Astrocyte (in vitro differentiated cells and primary cell): ENCODE measurements around the gene CA6. TPM values are rescaled to one million over a fixed set of nuclear protein-coding genes. Genes with fewer than 3 reads are reported as not detected.
"Not testable (repeated sequence)": the region's sequence is repeated elsewhere in the genome, so short reads cannot be mapped to it uniquely, and the experiment has no call there.

Experiments used
- DNase-seq: peaks from one replicate; pipeline ENCODE4 v3.0.0-alpha.2; 2010; ENCODE audit warnings: low read depth
- FAIRE-seq: peaks from 2 replicates; lab custom pipeline; 2011; peaks lifted over from hg19 to GRCh38; lab: Jason Lieb, UNC
- H2AFZ ChIP-seq: 2 replicates; pipeline ENCODE4 v1.6.0; 2012; ENCODE audit warnings: low read depth, low read length, inconsistent platforms
- H3K27ac ChIP-seq: 2 replicates; pipeline ENCODE4 v1.5.1; 2011; ENCODE audit warnings: low read depth, low read length, inconsistent platforms
- H3K27me3 ChIP-seq: 2 replicates; pipeline ENCODE4 v1.6.0; 2011; ENCODE audit warnings: low read length, inconsistent platforms; ENCODE audit not compliant: insufficient read depth
- H3K36me3 ChIP-seq: 2 replicates; pipeline ENCODE4 v1.5.1; 2011; ENCODE audit warnings: low read length, inconsistent platforms; ENCODE audit not compliant: insufficient read depth
- H3K4me1 ChIP-seq: 2 replicates; pipeline ENCODE4 v1.5.1; 2011; ENCODE audit warnings: low read length, inconsistent platforms; ENCODE audit not compliant: insufficient read depth
- H3K4me2 ChIP-seq: 2 replicates; pipeline ENCODE4 v1.6.0; 2012; ENCODE audit warnings: low read length, inconsistent platforms
- H3K4me3 ChIP-seq: 2 replicates; pipeline ENCODE4 v1.5.1; 2011; ENCODE audit warnings: low read depth, mild to moderate bottlenecking, low read length, inconsistent platforms; ENCODE audit not compliant: insufficient read depth
- H3K79me2 ChIP-seq: 2 replicates; pipeline ENCODE4 v1.6.0; 2012; ENCODE audit warnings: mild to moderate bottlenecking, low read length, inconsistent platforms; ENCODE audit not compliant: insufficient read depth
- H3K9ac ChIP-seq: 2 replicates; pipeline ENCODE4 v1.6.0; 2012; ENCODE audit warnings: mild to moderate bottlenecking, low read length, inconsistent platforms
- H3K9me3 ChIP-seq: 2 replicates; pipeline ENCODE4 v1.5.1; 2012; ENCODE audit warnings: low read depth, mild to moderate bottlenecking, low read length, inconsistent platforms; ENCODE audit not compliant: insufficient read depth
- H4K20me1 ChIP-seq: 2 replicates; pipeline ENCODE4 v1.6.0; 2012; ENCODE audit warnings: low read length, inconsistent platforms; ENCODE audit not compliant: insufficient read depth
- H3K27ac Mint-ChIP-seq: one replicate; pipeline ENCODE4 v1.8.0; 2021; ENCODE audit warnings: mild to moderate bottlenecking, mixed read lengths; ENCODE audit not compliant: unreplicated experiment
- H3K27me3 Mint-ChIP-seq: one replicate; pipeline ENCODE4 v1.8.0; 2021; ENCODE audit warnings: low read depth, mixed read lengths; ENCODE audit not compliant: unreplicated experiment
- H3K36me3 Mint-ChIP-seq: one replicate; pipeline ENCODE4 v1.8.0; 2021; ENCODE audit warnings: low read depth, mixed read lengths; ENCODE audit not compliant: unreplicated experiment
- H3K4me1 Mint-ChIP-seq: one replicate; pipeline ENCODE4 v1.8.0; 2021; ENCODE audit warnings: low read depth, mixed read lengths; ENCODE audit not compliant: unreplicated experiment
- H3K4me3 Mint-ChIP-seq: one replicate; pipeline ENCODE4 v1.8.0; 2021; ENCODE audit warnings: mild to moderate bottlenecking, moderate library complexity, mixed read lengths; ENCODE audit not compliant: unreplicated experiment
- H3K9me3 Mint-ChIP-seq: one replicate; pipeline ENCODE4 v1.8.0; 2021; ENCODE audit warnings: mild to moderate bottlenecking, mixed read lengths; ENCODE audit not compliant: unreplicated experiment
- EZH2 ChIP-seq: IDR thresholded peaks from 2 replicates; pipeline ENCODE4 v1.6.1; 2012; ENCODE audit warnings: mild to moderate bottlenecking, low read length, inconsistent platforms; ENCODE audit not compliant: insufficient read depth
- total RNA-seq: library from RNA; stranded (reverse); gene quantifications from 2 replicates; pipeline ENCODE4 v1.2.1, GENCODE V29; 2021
- TF ChIP-seq, protein P1 (sequence below): IDR thresholded peaks from 2 replicates; pipeline ENCODE4 v1.5.1; 2011; ENCODE audit warnings: low read depth, mild to moderate bottlenecking, inconsistent platforms, low read length, moderate library complexity; ENCODE audit not compliant: insufficient read depth

Gene CA6
- total RNA-seq, 1 donor from 2014 or later = not detected

DNA sequence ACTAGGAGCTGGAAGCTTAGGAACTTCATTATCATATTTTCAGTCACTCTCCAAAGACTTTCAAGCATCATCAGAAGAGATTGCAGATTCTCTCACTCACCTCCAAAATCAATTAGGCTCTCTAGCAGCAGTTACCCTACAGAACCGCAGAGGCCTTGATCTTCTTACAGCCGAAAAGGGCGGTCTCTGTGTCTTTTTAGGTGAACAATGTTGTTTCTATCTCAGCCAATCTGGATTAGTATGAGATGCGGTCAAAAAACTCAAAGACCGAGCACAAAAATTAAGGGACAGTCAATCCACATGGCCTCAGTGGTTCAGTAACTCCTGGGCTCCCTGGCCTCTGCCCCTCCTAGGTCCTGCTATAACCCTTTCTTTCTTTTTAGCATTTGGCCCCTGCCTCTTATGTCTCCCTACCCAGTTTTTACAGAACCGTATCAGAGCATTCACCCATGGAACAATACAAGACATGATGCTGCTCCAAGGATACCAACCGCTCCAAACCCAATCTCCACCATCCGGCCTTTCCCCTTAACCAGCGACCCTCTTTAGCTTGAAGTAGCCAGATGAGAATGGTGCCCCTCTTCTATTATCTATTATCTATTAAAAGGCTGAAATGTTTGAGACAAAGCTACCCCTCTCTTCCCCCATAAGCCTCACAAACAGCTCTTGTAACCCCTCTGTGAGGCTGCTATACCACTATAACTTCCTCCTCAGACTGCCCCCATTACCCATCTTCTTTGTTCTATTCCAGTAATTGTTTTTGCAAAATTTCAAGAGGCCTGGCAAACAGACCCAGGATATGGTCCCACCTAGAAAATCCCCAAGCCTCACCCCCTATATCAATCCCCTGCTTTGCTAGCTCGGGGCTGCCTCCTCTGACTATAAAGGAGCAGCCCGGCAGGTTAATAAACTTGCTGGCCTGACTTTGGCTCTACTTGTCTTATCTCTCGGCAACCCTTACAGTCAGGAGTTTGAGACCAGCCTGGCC lies 18.7 kb upstream of the CA6 start:
- no peaks in the 10 kb centered on the region for H3K79me2 ChIP-seq
- peaks cover 16% of the 10 kb centered on the region for H3K27me3 ChIP-seq
- H3K36me3 ChIP-seq = no peaks in the 10 kb centered on the region
- no peak overlapping the region for H3K9ac ChIP-seq
- TF ChIP-seq, protein P1, sequence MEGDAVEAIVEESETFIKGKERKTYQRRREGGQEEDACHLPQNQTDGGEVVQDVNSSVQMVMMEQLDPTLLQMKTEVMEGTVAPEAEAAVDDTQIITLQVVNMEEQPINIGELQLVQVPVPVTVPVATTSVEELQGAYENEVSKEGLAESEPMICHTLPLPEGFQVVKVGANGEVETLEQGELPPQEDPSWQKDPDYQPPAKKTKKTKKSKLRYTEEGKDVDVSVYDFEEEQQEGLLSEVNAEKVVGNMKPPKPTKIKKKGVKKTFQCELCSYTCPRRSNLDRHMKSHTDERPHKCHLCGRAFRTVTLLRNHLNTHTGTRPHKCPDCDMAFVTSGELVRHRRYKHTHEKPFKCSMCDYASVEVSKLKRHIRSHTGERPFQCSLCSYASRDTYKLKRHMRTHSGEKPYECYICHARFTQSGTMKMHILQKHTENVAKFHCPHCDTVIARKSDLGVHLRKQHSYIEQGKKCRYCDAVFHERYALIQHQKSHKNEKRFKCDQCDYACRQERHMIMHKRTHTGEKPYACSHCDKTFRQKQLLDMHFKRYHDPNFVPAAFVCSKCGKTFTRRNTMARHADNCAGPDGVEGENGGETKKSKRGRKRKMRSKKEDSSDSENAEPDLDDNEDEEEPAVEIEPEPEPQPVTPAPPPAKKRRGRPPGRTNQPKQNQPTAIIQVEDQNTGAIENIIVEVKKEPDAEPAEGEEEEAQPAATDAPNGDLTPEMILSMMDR = no peak
- TF ChIP-seq EZH2 = no peak
- Mint-ChIP-seq H3K4me1 (no peaks in the 10 kb centered on the region), H3K36me3 (no peaks in the 10 kb centered on the region), H3K27ac (no peak overlapping the region), H3K4me3 (no peak overlapping the region), H3K27me3 (peaks cover 8% of the 10 kb centered on the region), H3K9me3 (no peaks in the 10 kb centered on the region)
- FAIRE-seq = no peak
- H3K4me3 ChIP-seq = no peak overlapping the region
- H3K4me1 ChIP-seq = no peaks in the 10 kb centered on the region
- H4K20me1 ChIP-seq = no peaks in the 10 kb centered on the region
- no peak overlapping the region for H2AFZ ChIP-seq
- no peak for DNase-seq
- no peak overlapping the region for H3K27ac ChIP-seq
- H3K4me2 ChIP-seq = no peak overlapping the region
- H3K9me3 ChIP-seq = no peaks in the 10 kb centered on the region

DNA sequence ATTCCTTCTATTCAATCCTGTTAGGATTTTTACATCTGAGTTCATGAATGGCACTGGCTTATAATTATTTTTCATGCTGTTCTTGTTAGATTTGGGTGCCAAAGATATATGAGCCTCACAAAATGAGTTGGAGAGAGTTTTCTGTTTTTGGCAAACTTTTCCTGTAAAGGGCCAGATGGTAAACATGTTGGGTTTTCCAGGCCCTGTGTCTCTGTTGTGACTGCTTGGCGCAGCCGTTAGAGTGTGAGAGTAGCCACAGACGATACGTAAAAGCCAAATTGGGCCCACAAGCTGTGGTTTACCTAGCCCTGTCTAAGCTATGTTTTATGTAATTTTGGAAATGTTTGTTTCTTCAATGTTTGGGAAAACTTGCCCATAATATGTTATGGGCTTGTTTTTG lies 15.6 kb upstream of the CA6 start:
- H3K4me2 ChIP-seq = no peak overlapping the region
- Mint-ChIP-seq H3K9me3 (no peaks in the 10 kb centered on the region), H3K27ac (no peak overlapping the region), H3K4me3 (no peak overlapping the region), H3K36me3 (no peaks in the 10 kb centered on the region), H3K4me1 (no peaks in the 10 kb centered on the region), H3K27me3 (no peaks in the 10 kb centered on the region)
- no peaks in the 10 kb centered on the region for H3K9me3 ChIP-seq
- H3K4me3 ChIP-seq = no peak overlapping the region
- H3K4me1 ChIP-seq = no peaks in the 10 kb centered on the region
- DNase-seq (no peak), FAIRE-seq (no peak)
- H3K9ac ChIP-seq = no peak overlapping the region
- H3K36me3 ChIP-seq = no peaks in the 10 kb centered on the region
- peaks cover 10% of the 10 kb centered on the region for H3K27me3 ChIP-seq
- no peaks in the 10 kb centered on the region for H3K79me2 ChIP-seq
- no peak for TF ChIP-seq EZH2
- TF ChIP-seq, protein P1 = no peak
- no peak overlapping the region for H2AFZ ChIP-seq
- H4K20me1 ChIP-seq = no peaks in the 10 kb centered on the region
- H3K27ac ChIP-seq = no peak overlapping the region

DNA sequence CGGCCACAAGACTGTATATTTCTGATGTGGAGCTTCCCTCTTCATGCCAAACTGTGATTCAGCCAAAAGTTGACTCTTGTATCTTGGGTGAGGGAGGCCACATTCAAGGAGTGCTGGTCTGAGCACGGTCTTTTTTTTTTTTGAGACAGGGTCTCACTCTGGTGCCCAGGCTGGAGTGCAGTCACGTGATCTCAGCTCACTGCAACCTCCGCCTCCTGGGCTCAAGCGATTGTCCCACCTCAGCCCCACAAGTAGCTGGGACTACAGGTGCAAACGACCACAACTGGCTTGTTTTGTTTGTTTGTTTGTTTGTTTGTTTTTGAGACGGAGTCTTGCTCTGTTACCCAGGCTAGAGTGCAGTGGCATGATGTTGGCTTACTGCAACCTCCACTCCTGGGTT lies 8.6 kb upstream of the CA6 start:
- not testable (repeated sequence) for H3K4me1 ChIP-seq, H3K4me2 ChIP-seq, H3K9ac ChIP-seq, H4K20me1 ChIP-seq, H3K36me3 Mint-ChIP-seq, H3K27ac Mint-ChIP-seq, H3K4me1 Mint-ChIP-seq, H3K79me2 ChIP-seq, H3K27ac ChIP-seq, FAIRE-seq, DNase-seq, H3K27me3 ChIP-seq, H3K9me3 Mint-ChIP-seq, H3K4me3 Mint-ChIP-seq, H3K9me3 ChIP-seq, H3K4me3 ChIP-seq, H2AFZ ChIP-seq, H3K36me3 ChIP-seq, H3K27me3 Mint-ChIP-seq
